Tibial artery (tissue), 4 donors: ENCODE results near the gene BIN2.

Experiments used
- DNase-seq, 2 donors: peaks; one replicate each; pipeline ENCODE4 v3.0.0-alpha.2; 2019
- H3K27ac ChIP-seq, 2 donors: fragments of 200-600 bp; sonication (generic) in 1 of 2; 1 replicate in 1 of 2; 2 replicates in 1 of 2; pipeline ENCODE4 v1.5.1; 2018 to 2019; ENCODE audit warnings: mild to moderate bottlenecking in 1 of 2
- H3K27me3 ChIP-seq, 2 donors: fragments of 200-600 bp; sonication (generic) in 1 of 2; one replicate each; pipeline versions ENCODE4 v1.5.1 to v1.6.0; 2016 to 2019
- H3K36me3 ChIP-seq, 3 donors: fragments of 200-600 bp; sonication (generic) in 2 of 3; one replicate each; pipeline ENCODE4 v1.5.1; 2016 to 2019; ENCODE audit warnings: mild to moderate bottlenecking in 2 of 3
- H3K4me1 ChIP-seq, 4 donors: fragments of 200-600 bp; sonication (generic) in 2 of 4; 1 replicate in 3 of 4; 2 replicates in 1 of 4; pipeline ENCODE4 v1.5.1; 2016 to 2019
- H3K4me3 ChIP-seq, 2 donors: fragments of 200-600 bp; sonication (generic) in 1 of 2; 1 replicate in 1 of 2; 2 replicates in 1 of 2; pipeline ENCODE4 v1.5.1; 2018 to 2019; ENCODE audit warnings: mild to moderate bottlenecking in 2 of 2
- H3K9me3 ChIP-seq, 3 donors: fragments of 200-600 bp; sonication (generic) in 1 of 3; one replicate each; pipeline ENCODE4 v1.5.1; 2016 to 2019
- intact Hi-C: fragments of 100-400 bp; cut with DNase I; formaldehyde crosslinking; loops from one replicate; pipeline ENCODE4 v1.15.0; 2023; ENCODE audit warnings: low total_unique reads
- TF ChIP-seq, protein P1 (sequence below), 2 experiments: fragments of 200-600 bp in 1 of 2; fragments of 450-650 bp in 1 of 2; IDR thresholded peaks; one replicate each; pipeline ENCODE4 v1.5.1; 2017 to 2019; ENCODE audit warnings: antibody characterized with exemption in 2 of 2, mild to moderate bottlenecking in 1 of 2, moderate library complexity in 1 of 2

BIN2 gene

DNA sequence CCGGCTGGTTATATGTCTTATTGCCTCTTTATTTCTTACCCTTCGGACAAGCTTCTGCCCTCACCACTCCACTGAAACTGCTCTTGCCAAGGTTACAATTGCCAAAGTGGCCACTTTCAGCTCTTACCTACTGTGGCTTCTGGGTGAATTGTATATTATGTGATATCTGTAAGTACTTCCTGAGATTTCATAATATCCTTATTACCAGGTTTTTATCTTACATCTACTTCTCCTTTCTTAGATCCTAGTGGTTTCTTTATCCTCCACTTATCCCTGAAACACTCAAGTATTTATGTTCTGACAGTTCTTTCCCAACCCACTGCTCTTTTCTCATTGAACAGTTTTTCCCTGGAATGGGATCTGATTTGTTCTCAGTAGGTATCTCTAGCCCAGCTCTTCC lies 12.0 kb upstream of the BIN2 start:
- TF ChIP-seq, protein P1, sequence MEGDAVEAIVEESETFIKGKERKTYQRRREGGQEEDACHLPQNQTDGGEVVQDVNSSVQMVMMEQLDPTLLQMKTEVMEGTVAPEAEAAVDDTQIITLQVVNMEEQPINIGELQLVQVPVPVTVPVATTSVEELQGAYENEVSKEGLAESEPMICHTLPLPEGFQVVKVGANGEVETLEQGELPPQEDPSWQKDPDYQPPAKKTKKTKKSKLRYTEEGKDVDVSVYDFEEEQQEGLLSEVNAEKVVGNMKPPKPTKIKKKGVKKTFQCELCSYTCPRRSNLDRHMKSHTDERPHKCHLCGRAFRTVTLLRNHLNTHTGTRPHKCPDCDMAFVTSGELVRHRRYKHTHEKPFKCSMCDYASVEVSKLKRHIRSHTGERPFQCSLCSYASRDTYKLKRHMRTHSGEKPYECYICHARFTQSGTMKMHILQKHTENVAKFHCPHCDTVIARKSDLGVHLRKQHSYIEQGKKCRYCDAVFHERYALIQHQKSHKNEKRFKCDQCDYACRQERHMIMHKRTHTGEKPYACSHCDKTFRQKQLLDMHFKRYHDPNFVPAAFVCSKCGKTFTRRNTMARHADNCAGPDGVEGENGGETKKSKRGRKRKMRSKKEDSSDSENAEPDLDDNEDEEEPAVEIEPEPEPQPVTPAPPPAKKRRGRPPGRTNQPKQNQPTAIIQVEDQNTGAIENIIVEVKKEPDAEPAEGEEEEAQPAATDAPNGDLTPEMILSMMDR (IDR thresholded peaks at IDR 0.05): no peak
- H3K4me1 ChIP-seq: peaks cover 0 to under 1% (median 0%) of the 10 kb centered on the region in 4 donors
- no peak overlapping the region for H3K27ac ChIP-seq
- no peaks in the 10 kb centered on the region for H3K27me3 ChIP-seq
- no peak for DNase-seq
- no peaks in the 10 kb centered on the region for H3K36me3 ChIP-seq
- H3K9me3 ChIP-seq: no peaks in the 10 kb centered on the region
- intact Hi-C loops: no loop called here
- H3K4me3 ChIP-seq: no peak overlapping the region

DNA sequence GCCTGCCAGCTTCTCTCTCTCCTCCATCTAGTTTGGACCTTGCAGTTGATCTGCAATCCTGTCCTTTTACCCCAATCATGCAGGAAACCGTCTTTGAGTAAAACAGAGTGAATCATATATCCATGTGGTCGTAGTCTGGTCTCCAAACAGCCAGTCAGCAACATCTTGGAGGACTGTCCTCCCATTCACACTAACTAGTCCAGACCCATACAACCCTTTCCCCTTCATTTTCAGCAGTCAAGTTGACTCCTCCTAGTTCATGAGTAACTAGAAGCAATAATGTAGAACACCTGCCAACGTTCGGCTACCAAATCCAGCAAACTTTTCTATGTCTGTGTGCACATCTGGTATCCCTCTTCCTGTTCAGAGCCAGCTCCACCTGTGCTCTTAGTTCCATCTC lies 10.8 kb upstream of the BIN2 start:
- Histone ChIP-seq H3K27ac (no peak overlapping the region), H3K4me1 (no peaks in the 10 kb centered on the region), H3K27me3 (no peaks in the 10 kb centered on the region), H3K9me3 (no peaks in the 10 kb centered on the region), H3K36me3 (no peaks in the 10 kb centered on the region), H3K4me3 (no peak overlapping the region)
- TF ChIP-seq, protein P1 (IDR thresholded peaks at IDR 0.05): no peak
- DNase-seq: no peak
- intact Hi-C loops: no loop called here

DNA sequence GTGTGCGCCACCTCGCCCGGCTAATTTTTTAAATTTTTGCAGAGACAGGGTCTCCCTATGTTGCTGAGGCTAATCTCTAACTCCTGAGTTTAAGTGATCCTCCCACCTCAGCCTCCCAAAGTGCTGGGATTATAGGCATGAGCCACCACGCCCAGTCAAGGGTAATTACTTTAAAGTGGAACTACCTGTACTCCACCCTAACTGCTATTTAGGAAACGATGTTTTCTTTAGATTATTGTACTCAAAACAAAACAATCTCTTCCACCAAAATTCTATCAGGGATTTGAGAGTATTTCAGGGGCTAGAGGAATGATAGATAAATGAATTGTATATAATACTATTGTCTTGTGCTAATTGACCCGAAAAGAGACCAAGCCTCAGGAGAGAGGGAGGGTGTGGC lies 9.6 kb upstream of the BIN2 start:
- Histone ChIP-seq H3K36me3 (no peaks in the 10 kb centered on the region), H3K4me1 (no peaks in the 10 kb centered on the region), H3K27ac (no peak overlapping the region), H3K4me3 (no peak overlapping the region), H3K9me3 (no peaks in the 10 kb centered on the region), H3K27me3 (peaks cover 0 to 3% of the 10 kb centered on the region in 2 donors)
- no peak for DNase-seq
- TF ChIP-seq, protein P1 (IDR thresholded peaks at IDR 0.05): no peak
- intact Hi-C loops: no loop called here

DNA sequence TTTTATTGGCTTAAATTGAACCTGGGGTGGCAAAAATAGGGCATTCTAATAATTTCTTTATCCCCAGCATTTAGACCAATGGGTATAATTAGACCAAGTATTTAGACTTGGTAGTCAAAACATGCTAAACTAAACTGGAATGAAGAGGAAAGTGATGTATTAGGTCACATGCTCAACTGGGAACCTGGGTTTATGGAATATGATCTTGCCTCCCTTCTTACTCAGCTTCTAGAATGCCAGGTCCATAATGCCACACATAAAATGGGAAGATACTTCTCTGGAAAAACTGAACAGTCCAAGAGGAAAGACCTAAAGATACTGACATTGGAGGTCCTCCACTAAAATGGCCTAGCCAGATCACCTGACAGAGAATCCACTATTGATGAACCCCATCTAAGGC lies 6.2 kb upstream of the BIN2 start:
- no peak overlapping the region for H3K4me3 ChIP-seq
- TF ChIP-seq, protein P1 (IDR thresholded peaks at IDR 0.05): no peak
- H3K27ac ChIP-seq: no peak overlapping the region
- H3K4me1 ChIP-seq: no peaks in the 10 kb centered on the region
- no peaks in the 10 kb centered on the region for H3K36me3 ChIP-seq
- no peak for DNase-seq
- intact Hi-C loops: no loop called here
- peaks cover 0 to 5% of the 10 kb centered on the region in 2 donors for H3K27me3 ChIP-seq
- no peaks in the 10 kb centered on the region for H3K9me3 ChIP-seq

DNA sequence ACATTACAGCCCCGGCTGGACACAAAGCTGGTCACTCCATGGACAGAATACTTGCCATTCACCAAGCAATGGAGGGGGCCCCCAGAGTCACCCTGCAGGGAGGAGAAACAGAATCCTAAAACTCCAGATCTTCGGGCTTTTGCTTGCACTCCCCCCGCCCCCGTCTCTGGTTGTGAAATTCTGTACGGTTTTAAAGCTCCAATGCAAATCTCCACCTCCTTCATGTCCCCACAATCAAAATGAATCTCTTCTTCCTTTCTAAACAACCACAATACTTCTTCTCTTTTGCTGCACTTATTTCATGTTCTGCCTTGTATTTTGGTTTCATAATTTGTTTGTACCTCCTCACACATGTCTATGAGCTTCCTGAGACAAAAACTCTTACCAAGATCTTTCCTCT lies 5.8 kb upstream of the BIN2 start:
- H3K27me3 ChIP-seq: peaks cover 0 to 5% of the 10 kb centered on the region in 2 donors
- TF ChIP-seq, protein P1 (IDR thresholded peaks at IDR 0.05): no peak
- no peak for DNase-seq
- no peak overlapping the region for H3K4me3 ChIP-seq
- H3K36me3 ChIP-seq: no peaks in the 10 kb centered on the region
- H3K9me3 ChIP-seq: no peaks in the 10 kb centered on the region
- H3K4me1 ChIP-seq: no peaks in the 10 kb centered on the region
- intact Hi-C loops: no loop called here
- no peak overlapping the region for H3K27ac ChIP-seq

DNA sequence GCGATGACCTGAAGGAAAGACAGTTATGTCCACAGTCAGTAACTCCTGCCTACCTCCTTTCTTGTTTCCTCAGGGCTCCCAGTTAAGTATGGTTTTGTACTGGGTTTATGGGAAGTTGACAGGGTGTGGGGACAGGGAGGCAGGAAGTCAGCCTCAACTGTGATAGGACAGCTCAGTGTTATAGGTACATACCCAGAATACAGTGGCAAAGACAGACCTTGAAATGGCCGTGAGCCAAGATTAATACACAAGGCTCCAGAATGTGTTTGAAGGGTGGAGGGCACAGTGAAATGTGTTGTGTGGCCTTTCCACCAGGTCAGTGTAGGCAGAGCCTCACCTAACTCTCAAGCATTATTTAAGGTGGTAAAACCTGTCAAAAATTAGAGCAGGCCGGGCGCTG lies 4.6 kb upstream of the BIN2 start:
- no peaks in the 10 kb centered on the region for H3K9me3 ChIP-seq
- no peaks in the 10 kb centered on the region for H3K36me3 ChIP-seq
- no peaks in the 10 kb centered on the region for H3K4me1 ChIP-seq
- peaks cover 0 to 10% of the 10 kb centered on the region in 2 donors for H3K27me3 ChIP-seq
- intact Hi-C loops: no loop called here
- no peak overlapping the region for H3K27ac ChIP-seq
- DNase-seq: no peak
- H3K4me3 ChIP-seq: no peak overlapping the region
- TF ChIP-seq, protein P1 (IDR thresholded peaks at IDR 0.05): no peak
